HEK293T (cell line): Measurements from ENCODE around the gene RPTOR.

Experiments
- CTCF ChIA-PET: fragments of 350-600 bp; formaldehyde crosslinking; extraction: SDS; loops from one replicate; lab custom pipeline; 2021; ENCODE audit warnings: antibody characterized with exemption, inconsistent platforms; lab: Yijun Ruan, JAX
- POLR2A ChIA-PET: fragments of 350-600 bp; formaldehyde crosslinking; extraction: SDS; loops from one replicate; lab custom pipeline; 2020; ENCODE audit warnings: antibody characterized with exemption, inconsistent platforms; lab: Yijun Ruan, JAX
- DNase-seq: peaks from one replicate; pipeline ENCODE4 v3.0.0; 2012; ENCODE audit warnings: mixed read lengths; ENCODE audit errors: extremely low spot score
- ARNT ChIP-seq: fragments of 450-650 bp; IDR thresholded peaks from 2 replicates; pipeline ENCODE4 v1.6.1; 2017; ENCODE audit warnings: mild to moderate bottlenecking
- BHLHE40 ChIP-seq: fragments of 450-650 bp; IDR thresholded peaks from 2 replicates; pipeline ENCODE4 v1.6.1; 2016; ENCODE audit warnings: mild to moderate bottlenecking, moderate library complexity, borderline replicate concordance
- CTBP1 ChIP-seq: fragments of 450-650 bp; IDR thresholded peaks from 2 replicates; pipeline ENCODE4 v1.6.1; 2016; ENCODE audit warnings: borderline replicate concordance
- ELF4 ChIP-seq: fragments of 450-650 bp; IDR thresholded peaks from 2 replicates; pipeline ENCODE4 v1.6.1; 2017; ENCODE audit warnings: antibody characterized with exemption
- FOXA1 ChIP-seq: fragments of 450-650 bp; IDR thresholded peaks from 2 replicates; pipeline ENCODE4 v1.6.1; 2016; ENCODE audit warnings: mild to moderate bottlenecking
- FOXK2 ChIP-seq: fragments of 450-650 bp; IDR thresholded peaks from 2 replicates; pipeline ENCODE4 v1.6.1; 2016; ENCODE audit warnings: mild to moderate bottlenecking
- FOXM1 ChIP-seq: fragments of 450-650 bp; IDR thresholded peaks from 2 replicates; pipeline ENCODE4 v1.6.1; 2017; ENCODE audit warnings: mild to moderate bottlenecking, borderline replicate concordance
- HDGF ChIP-seq: fragments of 450-650 bp; IDR thresholded peaks from 2 replicates; pipeline ENCODE4 v1.6.1; 2017; ENCODE audit warnings: antibody characterized with exemption, borderline replicate concordance
- L3MBTL2 ChIP-seq: fragments of 450-650 bp; conservative IDR thresholded peaks from 2 replicates; pipeline ENCODE4 v1.6.1; 2016; ENCODE audit warnings: mild to moderate bottlenecking
- LEF1 ChIP-seq: fragments of 450-650 bp; IDR thresholded peaks from 2 replicates; pipeline ENCODE4 v1.6.1; 2017; ENCODE audit warnings: mild to moderate bottlenecking, borderline replicate concordance
- NFRKB ChIP-seq: fragments of 450-650 bp; IDR thresholded peaks from 2 replicates; pipeline ENCODE4 v1.6.1; 2016; ENCODE audit warnings: mild to moderate bottlenecking, moderate library complexity
- PKNOX1 ChIP-seq: fragments of 450-650 bp; IDR thresholded peaks from 2 replicates; pipeline ENCODE4 v1.6.1; 2016
- SP1 ChIP-seq: fragments of 450-650 bp; IDR thresholded peaks from 2 replicates; pipeline ENCODE4 v1.6.1; 2017
- SUZ12 ChIP-seq: fragments of 450-650 bp; IDR thresholded peaks from 2 replicates; pipeline ENCODE4 v1.6.1; 2016; ENCODE audit warnings: mild to moderate bottlenecking
- TARDBP ChIP-seq: fragments of 450-650 bp; IDR thresholded peaks from 2 replicates; pipeline ENCODE4 v1.6.1; 2016
- ZNF384 ChIP-seq: fragments of 450-650 bp; IDR thresholded peaks from 2 replicates; pipeline ENCODE4 v1.6.1; 2016

RPTOR gene

GRCh38 chr17:80892900-80893603 is 348.4 kb downstream of the RPTOR start:
- TF ChIP-seq NFRKB (no peak), PKNOX1 (no peak), ARNT (no peak), HDGF (no peak), TARDBP (no peak), FOXA1 (no peak), CTBP1 (no peak), ELF4 (no peak), FOXK2 (no peak), ZNF384 (no peak), FOXM1 (no peak), SP1 (no peak), LEF1 (no peak)
- ChIA-PET POLR2A (interaction anchor here (0.7 kb wide), 1 partner anchor 437 kb away, joined by 3 read pairs; no protein-coding TSS in a partner anchor), CTCF (no interaction called here)
- no peak for DNase-seq

- no peak for DNase-seq
- CTCF ChIA-PET, result no interaction called here
- POLR2A ChIA-PET, result interaction anchor here (0.7 kb wide), 1 partner anchor 438 kb away, joined by 3 read pairs; no protein-coding TSS in a partner anchor
- TF ChIP-seq ARNT (no peak), NFRKB (no peak), TARDBP (no peak), PKNOX1 (no peak), ELF4 (no peak), FOXA1 (no peak), LEF1 (no peak), HDGF (no peak), BHLHE40 (no peak), CTBP1 (no peak), ZNF384 (no peak)
Observed at GRCh38 chr17:80893604-80894438, 349.2 kb downstream of the RPTOR start.

- CTCF ChIA-PET, result no interaction called here
- TF ChIP-seq LEF1 (no peak), TARDBP (no peak), CTBP1 (no peak), HDGF (no peak), BHLHE40 (no peak), FOXM1 (no peak), PKNOX1 (no peak), NFRKB (no peak), FOXK2 (no peak), ZNF384 (no peak), ELF4 (no peak), SUZ12 (no peak), SP1 (no peak), ARNT (no peak), L3MBTL2 (no peak), FOXA1 (no peak)
- DNase-seq, result no peak
- POLR2A ChIA-PET, result no interaction called here
Observed at GRCh38 chr17:80894439-80894721, 349.7 kb downstream of the RPTOR start.

GRCh38 chr17:80894726-80895125 is 350.1 kb downstream of the RPTOR start:
- TF ChIP-seq ARNT, result no peak
- no peak for TF ChIP-seq NFRKB
- no peak for TF ChIP-seq ELF4
- TF ChIP-seq HDGF, result no peak
- TF ChIP-seq FOXK2, result no peak
- TF ChIP-seq CTBP1, result no peak
- TF ChIP-seq SP1, result no peak
- TF ChIP-seq FOXA1, result no peak
- TF ChIP-seq L3MBTL2, result no peak
- no peak for TF ChIP-seq ZNF384
- TF ChIP-seq TARDBP, result no peak
- no peak for TF ChIP-seq SUZ12
- TF ChIP-seq BHLHE40, result no peak
- TF ChIP-seq LEF1, result no peak
- ChIA-PET CTCF (no interaction called here), POLR2A (no interaction called here)
- no peak for DNase-seq

- POLR2A ChIA-PET, result no interaction called here
- no peak for TF ChIP-seq HDGF
- no peak for TF ChIP-seq NFRKB
- no peak for TF ChIP-seq CTBP1
- no peak for TF ChIP-seq FOXK2
- no peak for TF ChIP-seq FOXA1
- DNase-seq, result no peak
- CTCF ChIA-PET, result no interaction called here
Observed at GRCh38 chr17:80895366-80895765, 350.7 kb downstream of the RPTOR start.

- ChIA-PET POLR2A (no interaction called here), CTCF (interaction anchor here (0.5 to 2.1 kb wide), 15 partner anchors 9 to 838 kb away, joined by 3 to 7 read pairs (median 4); partner anchors contain the start of gene NPTX1)
- no peak for DNase-seq
Observed at GRCh38 chr17:80898716-80899115, 354.1 kb downstream of the RPTOR start.

More at GRCh38 chr17:80898716-80899115, 354.1 kb downstream of the RPTOR start:
- TF ChIP-seq TARDBP (no peak), HDGF (no peak)
